ENCODE data around the gene PITPNM2. TPM values are rescaled to one million over a fixed set of nuclear protein-coding genes. Genes with fewer than 3 reads are reported as not detected.

The PITPNM2 gene
- total RNA-seq, 2 experiments from 2014 or later = 19.0 to 21.8 TPM

DNA sequence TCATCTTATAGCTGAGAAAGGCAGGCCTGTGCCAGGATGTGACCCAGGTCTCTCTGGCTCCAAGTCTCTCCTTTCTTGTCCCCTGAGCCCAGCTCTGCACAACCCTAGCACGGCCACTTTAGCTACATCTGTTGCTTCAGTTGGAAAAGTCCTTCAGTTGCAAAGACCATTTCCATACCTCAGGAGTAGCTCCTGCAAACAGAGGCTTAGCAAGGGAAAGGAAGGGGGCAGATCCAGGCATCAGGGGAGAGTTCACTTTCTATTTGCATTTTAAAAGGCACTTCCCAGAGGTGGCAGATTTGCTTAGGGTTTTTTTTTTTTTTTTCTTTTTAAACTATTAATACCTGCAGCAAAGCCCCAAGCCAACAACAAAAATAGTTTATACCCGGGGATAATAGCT lies 3.0 kb upstream of the PITPNM2 start:
- Mint-ChIP-seq H3K27ac (no peak overlapping the region), H3K4me1 (peaks cover 28% of the 10 kb centered on the region), H3K9me3 (no peaks in the 10 kb centered on the region), H3K27me3 (peaks cover 11% of the 10 kb centered on the region), H3K36me3 (ENCODE audit: low read depth) (peaks cover 38% of the 10 kb centered on the region), H3K4me3 (no peak overlapping the region)
- ChIA-PET CTCF (interaction anchor here (0.5 to 1.3 kb wide), 4 partner anchors 12 to 28 kb away, joined by 3 to 6 read pairs (median 4); no protein-coding TSS in a partner anchor), POLR2A (no interaction called here)
- DNase-seq = no peak

- POLR2A ChIA-PET = interaction anchor here (0.6 kb wide), 2 partner anchors 81 to 189 kb away, joined by 3 to 4 read pairs; no protein-coding TSS in a partner anchor
- CTCF ChIA-PET = interaction anchor here (1.3 to 2.4 kb wide), 5 partner anchors 8 to 109 kb away, joined by 3 to 9 read pairs (median 5); no protein-coding TSS in a partner anchor
Measured at GRCh38 chr12:123152833-123153232, 1.9 kb upstream of the PITPNM2 start.

GRCh38 chr12:123151457-123152454 lies 866 bp upstream of the PITPNM2 start:
- Mint-ChIP-seq H3K9me3 (no peaks in the 10 kb centered on the region), H3K4me1 (peaks cover 40% of the 10 kb centered on the region), H3K27me3 (peaks cover 11% of the 10 kb centered on the region), H3K27ac (peak overlapping the region; percentile 81), H3K4me3 (peak overlapping the region; percentile 78), H3K36me3 (ENCODE audit: low read depth) (peaks cover 43% of the 10 kb centered on the region)
- ChIA-PET POLR2A (interaction anchor here (0.6 kb wide), 2 partner anchors 82 to 119 kb away, joined by 3 read pairs; no protein-coding TSS in a partner anchor), CTCF (interaction anchor here (0.6 to 2.4 kb wide), 12 partner anchors 9 to 557 kb away, joined by 3 to 9 read pairs (median 4); partner anchors contain the start of genes MPHOSPH9 and MTRFR)
- no peak for DNase-seq

More at GRCh38 chr12:123152833-123153232, 1.9 kb upstream of the PITPNM2 start:
- H3K4me3 Mint-ChIP-seq = peak overlapping the region; percentile 33
- no peak for DNase-seq
- H3K36me3 Mint-ChIP-seq (ENCODE audit: low read depth) = peaks cover 46% of the 10 kb centered on the region
- no peak overlapping the region for H3K27ac Mint-ChIP-seq
- peaks cover 38% of the 10 kb centered on the region for H3K4me1 Mint-ChIP-seq
- peaks cover 11% of the 10 kb centered on the region for H3K27me3 Mint-ChIP-seq
- H3K9me3 Mint-ChIP-seq = no peaks in the 10 kb centered on the region

- CTCF ChIA-PET = interaction anchor here (0.6 to 1.9 kb wide), 4 partner anchors 18 to 216 kb away, joined by 3 to 9 read pairs (median 4); no protein-coding TSS in a partner anchor
- POLR2A ChIA-PET = interaction anchor here (0.6 kb wide), 1 partner anchor 99 kb away, joined by 3 read pairs; no protein-coding TSS in a partner anchor
- peak; percentile 18 for DNase-seq
- Mint-ChIP-seq H3K36me3 (ENCODE audit: low read depth) (peaks cover 44% of the 10 kb centered on the region), H3K9me3 (no peaks in the 10 kb centered on the region), H3K27ac (peak overlapping the region; percentile 57), H3K4me1 (peaks cover 40% of the 10 kb centered on the region), H3K4me3 (peak overlapping the region; percentile 79), H3K27me3 (peaks cover 11% of the 10 kb centered on the region)
Measured at GRCh38 chr12:123150275-123150743, 581 bp downstream of the PITPNM2 start.

DNA sequence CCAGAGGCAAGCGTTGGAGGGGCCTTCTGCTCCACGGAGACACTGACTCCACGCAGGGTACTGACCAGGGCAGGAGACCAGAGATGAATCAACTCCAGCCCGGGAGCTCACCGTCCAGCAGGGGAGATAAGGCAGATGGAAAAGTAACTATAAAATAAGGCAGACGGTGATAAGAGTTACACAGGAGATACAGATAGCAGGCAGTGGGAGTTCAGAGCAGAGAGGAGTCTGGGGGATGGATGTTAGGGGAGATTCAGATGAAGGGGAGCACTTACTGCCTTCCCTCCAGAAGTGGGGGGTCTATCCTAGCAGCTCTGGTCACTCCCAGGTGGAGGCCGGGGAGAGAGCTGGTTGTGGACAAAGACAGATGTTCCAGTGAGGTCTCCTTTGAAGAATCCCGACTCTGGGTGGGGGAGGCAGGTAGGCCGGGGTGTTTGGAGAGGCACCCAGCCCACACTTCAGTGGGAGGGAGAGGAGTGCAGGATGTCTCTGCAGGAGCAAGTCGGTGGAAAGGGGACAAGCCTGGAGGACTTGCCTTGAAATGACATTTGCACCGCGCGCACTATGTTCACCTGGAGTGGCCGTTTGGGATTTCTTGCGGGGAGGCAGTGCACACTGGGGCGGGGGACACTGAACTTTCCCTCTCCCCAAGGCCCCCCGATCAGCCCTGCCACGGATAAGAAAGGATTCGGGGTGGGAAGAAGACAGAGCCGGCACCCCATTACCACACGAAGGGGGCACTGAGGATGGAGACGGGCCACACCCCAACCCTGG lies 1.2 kb downstream of the PITPNM2 start:
- H3K27ac Mint-ChIP-seq = peak overlapping the region; percentile 81

DNA sequence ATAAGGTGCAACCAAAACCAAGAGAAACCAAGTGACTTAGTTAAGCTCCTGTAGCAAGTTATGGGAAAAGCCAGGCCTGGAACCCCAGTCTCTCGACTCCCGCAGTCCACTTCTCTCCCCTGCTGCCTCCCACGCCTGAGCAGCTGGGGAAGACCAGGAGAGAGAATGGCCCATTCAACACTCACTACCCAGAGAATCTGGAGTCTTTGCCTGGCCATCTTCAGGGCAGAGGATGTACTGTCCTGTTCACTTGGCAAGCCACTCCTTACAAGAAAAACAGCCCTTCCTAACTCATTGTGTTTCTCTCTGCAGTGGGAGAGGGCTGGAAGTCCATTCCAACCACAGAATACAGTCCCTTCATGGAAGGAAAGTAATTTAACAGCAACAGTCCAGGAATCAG lies 1.8 kb downstream of the PITPNM2 start:
- peaks cover 39% of the 10 kb centered on the region for H3K36me3 Mint-ChIP-seq (ENCODE audit: low read depth)
- peak overlapping the region; percentile 79 for H3K4me3 Mint-ChIP-seq
- ChIA-PET POLR2A (no interaction called here), CTCF (interaction anchor here (1.7 kb wide), 1 partner anchor 17 kb away, joined by 3 read pairs; no protein-coding TSS in a partner anchor)
- DNase-seq = no peak
- H3K27me3 Mint-ChIP-seq = peaks cover 11% of the 10 kb centered on the region
- no peak overlapping the region for H3K27ac Mint-ChIP-seq
- H3K4me1 Mint-ChIP-seq = peaks cover 41% of the 10 kb centered on the region
- H3K9me3 Mint-ChIP-seq = no peaks in the 10 kb centered on the region

More for the DNA sequence above, 1.2 kb downstream of the PITPNM2 start:
- ChIA-PET CTCF (interaction anchor here (1.7 to 1.9 kb wide), 2 partner anchors 18 to 106 kb away, joined by 3 to 9 read pairs; no protein-coding TSS in a partner anchor), POLR2A (no interaction called here)
- Mint-ChIP-seq H3K27me3 (peaks cover 11% of the 10 kb centered on the region), H3K4me3 (peak overlapping the region; percentile 79), H3K9me3 (no peaks in the 10 kb centered on the region), H3K4me1 (peaks cover 40% of the 10 kb centered on the region), H3K36me3 (ENCODE audit: low read depth) (peaks cover 45% of the 10 kb centered on the region)
- DNase-seq = no peak

- POLR2A ChIA-PET = no interaction called here
- Mint-ChIP-seq H3K9me3 (no peaks in the 10 kb centered on the region), H3K36me3 (ENCODE audit: low read depth) (peaks cover 36% of the 10 kb centered on the region), H3K4me3 (peak overlapping the region; percentile 53), H3K27ac (no peak overlapping the region), H3K4me1 (peaks cover 42% of the 10 kb centered on the region), H3K27me3 (peaks cover 11% of the 10 kb centered on the region)
- CTCF ChIA-PET = no interaction called here
- DNase-seq = no peak
Measured at GRCh38 chr12:123148655-123149054, 2.2 kb downstream of the PITPNM2 start.

- no peak overlapping the region for H3K4me3 Mint-ChIP-seq
- peaks cover 11% of the 10 kb centered on the region for H3K27me3 Mint-ChIP-seq
- no peak for DNase-seq
- CTCF ChIA-PET = no interaction called here
- peaks cover 40% of the 10 kb centered on the region for H3K4me1 Mint-ChIP-seq
- H3K36me3 Mint-ChIP-seq (ENCODE audit: low read depth) = peaks cover 34% of the 10 kb centered on the region
- POLR2A ChIA-PET = no interaction called here
- no peaks in the 10 kb centered on the region for H3K9me3 Mint-ChIP-seq
- H3K27ac Mint-ChIP-seq = no peak overlapping the region
Measured at GRCh38 chr12:123148223-123148622, 2.7 kb downstream of the PITPNM2 start.

GRCh38 chr12:123145211-123145610 lies 5.7 kb downstream of the PITPNM2 start:
- Mint-ChIP-seq H3K36me3 (ENCODE audit: low read depth) (peaks cover 22% of the 10 kb centered on the region), H3K4me1 (peaks cover 37% of the 10 kb centered on the region), H3K27ac (no peak overlapping the region), H3K4me3 (no peak overlapping the region), H3K9me3 (no peaks in the 10 kb centered on the region), H3K27me3 (peaks cover 11% of the 10 kb centered on the region)
- POLR2A ChIA-PET = no interaction called here
- CTCF ChIA-PET = interaction anchor here (1.3 kb wide), 1 partner anchor 10 kb away, joined by 3 read pairs; no protein-coding TSS in a partner anchor
- DNase-seq = no peak

DNA sequence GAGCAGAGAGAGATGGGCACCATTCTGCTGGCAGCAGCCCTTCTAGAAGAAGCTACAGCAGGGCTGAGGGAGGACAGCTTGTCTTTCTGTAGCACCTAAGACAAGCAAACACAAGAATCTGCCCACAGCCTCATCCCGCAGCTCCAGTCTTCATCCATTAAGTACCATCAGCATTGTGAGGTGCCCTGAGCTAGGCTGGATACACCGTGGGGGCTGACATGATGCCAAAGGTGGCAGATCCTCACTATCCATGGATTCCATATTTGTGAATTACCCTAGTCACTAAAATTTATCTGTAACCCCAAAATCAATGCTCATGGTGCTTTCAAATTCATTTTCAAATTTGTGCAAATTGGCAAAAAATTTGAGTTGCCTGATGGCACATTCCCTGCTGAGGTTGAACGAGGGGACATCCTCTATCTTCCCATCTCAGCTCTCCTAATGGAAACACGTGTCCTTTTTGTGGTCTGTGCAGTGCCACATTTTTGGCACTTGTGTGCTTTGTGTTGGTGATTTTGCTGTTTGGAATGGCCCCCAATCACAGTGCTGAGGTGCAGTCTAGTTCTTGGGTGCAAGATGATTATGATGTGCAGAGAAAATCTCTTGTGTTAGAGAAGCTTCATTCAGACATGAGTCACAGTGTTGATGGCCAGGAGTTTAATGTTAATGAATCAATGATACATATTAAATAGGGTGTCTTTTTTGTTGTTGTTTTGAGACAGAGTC lies 7.0 kb downstream of the PITPNM2 start:
- peaks cover 14% of the 10 kb centered on the region for H3K36me3 Mint-ChIP-seq (ENCODE audit: low read depth)
- H3K9me3 Mint-ChIP-seq = no peaks in the 10 kb centered on the region
- POLR2A ChIA-PET = interaction anchor here (0.6 kb wide), 2 partner anchors 52 to 74 kb away, joined by 3 to 4 read pairs; no protein-coding TSS in a partner anchor
- DNase-seq = no peak
- CTCF ChIA-PET = interaction anchor here (1.3 kb wide), 2 partner anchors 9 to 24 kb away, joined by 3 to 5 read pairs; no protein-coding TSS in a partner anchor
- H3K27me3 Mint-ChIP-seq = no peaks in the 10 kb centered on the region
- no peak overlapping the region for H3K4me3 Mint-ChIP-seq
- H3K27ac Mint-ChIP-seq = no peak overlapping the region
- H3K4me1 Mint-ChIP-seq = peaks cover 33% of the 10 kb centered on the region

DNA sequence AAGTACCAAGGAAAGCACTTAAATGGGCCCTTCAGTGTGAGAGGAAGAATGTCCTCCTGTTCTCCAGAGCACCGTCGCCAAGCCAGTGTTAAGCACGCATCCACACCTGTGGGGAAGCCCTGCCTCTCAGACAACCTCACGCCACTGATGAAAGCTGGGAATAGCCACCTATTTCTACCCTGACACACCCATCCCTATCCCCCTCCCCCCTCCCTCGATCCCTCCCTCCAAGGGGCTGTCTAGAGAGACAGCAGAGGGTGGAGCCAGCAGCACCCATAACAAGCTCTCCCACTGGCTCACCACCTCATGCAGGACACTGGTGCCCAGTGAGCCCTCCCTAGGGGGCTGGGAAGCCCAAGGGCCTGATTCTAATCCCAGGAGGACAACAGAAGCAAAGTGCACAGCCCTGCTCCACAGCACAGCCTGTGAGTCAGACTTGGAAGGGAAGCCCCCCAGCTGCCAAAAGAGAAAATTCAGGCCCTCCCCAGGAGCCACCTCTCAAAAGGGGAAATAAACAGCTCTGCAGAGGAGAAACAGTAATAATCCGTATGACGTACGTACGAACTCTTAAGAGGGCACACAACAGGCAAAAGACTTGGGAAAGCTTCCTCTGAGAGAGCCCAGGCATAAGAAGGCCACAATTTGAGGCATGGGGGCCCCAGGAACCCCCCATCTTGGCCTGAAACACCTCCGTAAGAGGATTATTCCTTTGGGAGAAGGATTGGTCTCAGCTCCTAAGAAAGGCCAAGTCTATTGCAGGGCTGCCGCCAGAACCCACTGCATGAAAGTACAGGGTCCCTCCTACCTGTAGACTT lies 7.8 kb downstream of the PITPNM2 start:
- ChIA-PET POLR2A (interaction anchor here (0.6 kb wide), 1 partner anchor 53 kb away, joined by 3 read pairs; no protein-coding TSS in a partner anchor), CTCF (interaction anchor here (1.3 kb wide), 1 partner anchor 23 kb away, joined by 5 read pairs; no protein-coding TSS in a partner anchor)
- peaks cover 25% of the 10 kb centered on the region for H3K4me1 Mint-ChIP-seq
- H3K27me3 Mint-ChIP-seq = no peaks in the 10 kb centered on the region
- H3K9me3 Mint-ChIP-seq = no peaks in the 10 kb centered on the region
- no peak overlapping the region for H3K4me3 Mint-ChIP-seq
- peaks cover 6% of the 10 kb centered on the region for H3K36me3 Mint-ChIP-seq (ENCODE audit: low read depth)
- DNase-seq = no peak
- H3K27ac Mint-ChIP-seq = no peak overlapping the region

Data from activated CD4-positive, alpha-beta T cell treated with anti-CD3 and anti-CD28 coated beads, Interleukin-2, amount 10 ng/mL, durations not matched to agents 7 days and 5 days (primary cell).